GM21381 (cell line): ENCODE results near the gene SMAD1.
"Not testable (repeated sequence)": the region's sequence is repeated elsewhere in the genome, so short reads cannot be mapped to it uniquely, and the experiment has no call there.

Experiments
- ATAC-seq: cut with Tn5 transposase; IDR thresholded peaks from one replicate; pipeline ENCODE4 v1.9.1; 2021; ENCODE audit warnings: mild to moderate bottlenecking, moderate library complexity; ENCODE audit not compliant: unreplicated experiment

Gene SMAD1

GRCh38 chr4:145525291-145525740 is 43.7 kb downstream of the SMAD1 start:
- no peak for ATAC-seq

- no peak for ATAC-seq
Observed at GRCh38 chr4:145527773-145528172, 46.1 kb downstream of the SMAD1 start.

GRCh38 chr4:145528601-145529000 is 46.9 kb downstream of the SMAD1 start:
- no peak for ATAC-seq

- no peak for ATAC-seq
Observed at GRCh38 chr4:145530189-145530588, 48.5 kb downstream of the SMAD1 start.

GRCh38 chr4:145530662-145531061 is 49.0 kb downstream of the SMAD1 start:
- ATAC-seq: no peak

GRCh38 chr4:145531223-145531622 is 49.6 kb downstream of the SMAD1 start:
- no peak for ATAC-seq

GRCh38 chr4:145531859-145532258 is 50.2 kb downstream of the SMAD1 start:
- ATAC-seq: no peak

GRCh38 chr4:145533001-145533400 is 51.3 kb downstream of the SMAD1 start:
- no peak for ATAC-seq

GRCh38 chr4:145533415-145533814 is 51.8 kb downstream of the SMAD1 start:
- not testable (repeated sequence) for ATAC-seq

- no peak for ATAC-seq
Observed at GRCh38 chr4:145533961-145534360, 52.3 kb downstream of the SMAD1 start.

- no peak for ATAC-seq
Observed at GRCh38 chr4:145535202-145535601, 53.5 kb downstream of the SMAD1 start.

- ATAC-seq: no peak
Observed at GRCh38 chr4:145536044-145536443, 54.4 kb downstream of the SMAD1 start.

- no peak for ATAC-seq
Observed at GRCh38 chr4:145538596-145538995, 56.9 kb downstream of the SMAD1 start.

- no peak for ATAC-seq
Observed at GRCh38 chr4:145539671-145540070, 58.0 kb downstream of the SMAD1 start.

- no peak for ATAC-seq
Observed at GRCh38 chr4:145540235-145540634, 58.6 kb downstream of the SMAD1 start.

GRCh38 chr4:145541346-145541745 is 59.7 kb downstream of the SMAD1 start:
- no peak for ATAC-seq

- ATAC-seq: no peak
Observed at GRCh38 chr4:145545031-145545430, 63.4 kb downstream of the SMAD1 start.

GRCh38 chr4:145545538-145546174 is 64.0 kb downstream of the SMAD1 start:
- no peak for ATAC-seq

GRCh38 chr4:145546175-145546915 is 64.7 kb downstream of the SMAD1 start:
- ATAC-seq: no peak

GRCh38 chr4:145551660-145552059 is 70.0 kb downstream of the SMAD1 start:
- ATAC-seq: no peak

GRCh38 chr4:145552181-145552822 is 70.6 kb downstream of the SMAD1 start:
- ATAC-seq: peak; percentile 72

GRCh38 chr4:145553375-145553774 is 71.7 kb downstream of the SMAD1 start:
- no peak for ATAC-seq
